H9 (cell line): ENCODE results near the gene TIPRL. TPM values are rescaled to one million over a fixed set of nuclear protein-coding genes. Genes with fewer than 3 reads are reported as not detected.

Experiments used
- DNase-seq: peaks from one replicate; pipeline ENCODE4 v3.0.0-alpha.2; 2017
- H2AFZ ChIP-seq: one replicate; pipeline ENCODE4 v1.6.1; 2013; ENCODE audit warnings: mild to moderate bottlenecking, low read length, control low read depth, moderate library complexity
- H2AK5ac ChIP-seq: 2 replicates; pipeline ENCODE4 v1.6.1; 2013; ENCODE audit warnings: low read length, control low read depth, mixed read lengths; ENCODE audit not compliant: insufficient read length
- H2BK120ac ChIP-seq: one replicate; pipeline ENCODE4 v1.6.1; 2013; ENCODE audit warnings: low read depth, mild to moderate bottlenecking, low read length, control low read depth, inconsistent platforms; ENCODE audit not compliant: poor library complexity, severe bottlenecking
- H2BK12ac ChIP-seq: 2 replicates; pipeline ENCODE4 v1.6.1; 2013; ENCODE audit warnings: low read length, control low read depth, mixed read lengths, low read depth; ENCODE audit not compliant: insufficient read length
- H2BK15ac ChIP-seq: 2 replicates; pipeline ENCODE4 v1.6.1; 2013; ENCODE audit warnings: low read depth, low read length, control low read depth
- H2BK20ac ChIP-seq: one replicate; pipeline ENCODE4 v1.6.1; 2013; ENCODE audit warnings: low read depth, mild to moderate bottlenecking, low read length, control low read depth, inconsistent platforms; ENCODE audit not compliant: poor library complexity, severe bottlenecking
- H2BK5ac ChIP-seq: 2 replicates; pipeline ENCODE4 v1.6.1; 2013; ENCODE audit warnings: low read length, control low read depth, mixed read lengths; ENCODE audit not compliant: insufficient read length
- H3K14ac ChIP-seq: 2 replicates; pipeline ENCODE4 v1.6.1; 2013; ENCODE audit warnings: low read length, control low read depth; ENCODE audit not compliant: insufficient read depth
- H3K18ac ChIP-seq: 2 replicates; pipeline ENCODE4 v1.6.1; 2013; ENCODE audit warnings: low read depth, mild to moderate bottlenecking, mixed read lengths, low read length, control low read depth; ENCODE audit not compliant: insufficient read length
- H3K23ac ChIP-seq: 2 replicates; pipeline ENCODE4 v1.6.1; 2013; ENCODE audit warnings: low read length, control low read depth, mixed read lengths, low read depth; ENCODE audit not compliant: insufficient read length
- H3K23me2 ChIP-seq: 2 replicates; pipeline ENCODE4 v1.6.1; 2013; ENCODE audit warnings: low read depth, mild to moderate bottlenecking, mixed read lengths, low read length, control low read depth; ENCODE audit not compliant: insufficient read length, poor library complexity, severe bottlenecking
- H3K27ac ChIP-seq: 2 replicates; pipeline ENCODE4 v1.5.1; 2013; ENCODE audit warnings: low read length, control low read depth, mixed read lengths, low read depth; ENCODE audit not compliant: insufficient read length
- H3K27me3 ChIP-seq: 2 replicates; pipeline ENCODE4 v1.6.1; 2013; ENCODE audit warnings: low read length, control low read depth, inconsistent platforms; ENCODE audit not compliant: insufficient read depth
- H3K4ac ChIP-seq: 2 replicates; pipeline ENCODE4 v1.6.1; 2013; ENCODE audit warnings: low read depth, mild to moderate bottlenecking, control low read depth, inconsistent platforms, low read length, moderate library complexity
- H3K4me1 ChIP-seq: 2 replicates; pipeline ENCODE4 v1.6.1; 2013; ENCODE audit warnings: low read length, control low read depth, inconsistent platforms; ENCODE audit not compliant: insufficient read depth
- H3K4me2 ChIP-seq: 2 replicates; pipeline ENCODE4 v1.6.1; 2013; ENCODE audit warnings: low read length, control low read depth, mixed read lengths; ENCODE audit not compliant: insufficient read length, insufficient read depth
- H3K56ac ChIP-seq: 2 replicates; pipeline ENCODE4 v1.6.1; 2013; ENCODE audit warnings: low read depth, mild to moderate bottlenecking, mixed read lengths, low read length, control low read depth; ENCODE audit not compliant: insufficient read length
- H3K79me1 ChIP-seq: 2 replicates; pipeline ENCODE4 v1.6.1; 2013; ENCODE audit warnings: low read depth, mild to moderate bottlenecking, moderate library complexity, low read length, control low read depth, inconsistent platforms; ENCODE audit not compliant: insufficient read depth, poor library complexity, severe bottlenecking
- H3K79me2 ChIP-seq: 2 replicates; pipeline ENCODE4 v1.6.1; 2013; ENCODE audit warnings: low read length, control low read depth, inconsistent platforms; ENCODE audit not compliant: insufficient read depth
- H3K9ac ChIP-seq: 2 replicates; pipeline ENCODE4 v1.6.1; 2013; ENCODE audit warnings: low read length, control low read depth, mixed read lengths; ENCODE audit not compliant: insufficient read length; ENCODE audit errors: extremely low read depth
- H3K9me3 ChIP-seq: one replicate; pipeline ENCODE4 v1.6.1; 2013; ENCODE audit warnings: low read depth, low read length, inconsistent platforms; ENCODE audit not compliant: control insufficient read depth
- H3T11ph ChIP-seq: one replicate; pipeline ENCODE4 v1.6.1; 2013; ENCODE audit warnings: mild to moderate bottlenecking, low read length, control low read depth, inconsistent platforms
- H4K20me1 ChIP-seq: one replicate; pipeline ENCODE4 v1.6.1; 2013; ENCODE audit not compliant: control insufficient read depth, insufficient read length, insufficient read depth
- H4K5ac ChIP-seq: 2 replicates; pipeline ENCODE4 v1.6.1; 2013; ENCODE audit warnings: low read depth, mild to moderate bottlenecking, mixed read lengths, low read length, control low read depth; ENCODE audit not compliant: insufficient read length
- H4K8ac ChIP-seq: replicated peaks from 2 replicates; pipeline ENCODE4 v1.6.1; 2013; ENCODE audit warnings: low read length, control low read depth, mixed read lengths, low read depth; ENCODE audit not compliant: insufficient read length
- H4K91ac ChIP-seq: 2 replicates; pipeline ENCODE4 v1.6.1; 2013; ENCODE audit warnings: low read depth, mild to moderate bottlenecking, moderate library complexity, mixed read lengths, low read length, control low read depth; ENCODE audit not compliant: insufficient read length
- H3K27ac Mint-ChIP-seq, 3 experiments: 2 replicates in 2 of 3; 3 replicates in 1 of 3; pipeline ENCODE4 v1.8.0; 2020 to 2021; ENCODE audit warnings: mixed read lengths in 3 of 3, mild to moderate bottlenecking in 1 of 3, moderate library complexity in 1 of 3
- H3K27me3 Mint-ChIP-seq: 2 replicates; pipeline ENCODE4 v1.8.0; 2021; ENCODE audit warnings: low read depth, mild to moderate bottlenecking, moderate library complexity, mixed read lengths
- H3K36me3 Mint-ChIP-seq, 3 experiments: 2 replicates in 2 of 3; 3 replicates in 1 of 3; pipeline ENCODE4 v1.8.0; 2020 to 2021; ENCODE audit warnings: low read depth in 3 of 3, mixed read lengths in 3 of 3; ENCODE audit not compliant: insufficient read depth in 1 of 3
- H3K4me1 Mint-ChIP-seq, 2 experiments: 2 replicates each; pipeline ENCODE4 v1.8.0; 2020; ENCODE audit warnings: mixed read lengths in 2 of 2
- H3K4me3 Mint-ChIP-seq, 2 experiments: 2 replicates in 1 of 2; 3 replicates in 1 of 2; pipeline ENCODE4 v1.8.0; 2020 to 2021; ENCODE audit warnings: mild to moderate bottlenecking in 2 of 2, mixed read lengths in 2 of 2, moderate library complexity in 1 of 2
- H3K9me3 Mint-ChIP-seq, 2 experiments: 2 replicates in 1 of 2; 3 replicates in 1 of 2; pipeline ENCODE4 v1.8.0; 2020; ENCODE audit warnings: mild to moderate bottlenecking in 2 of 2, mixed read lengths in 2 of 2, moderate library complexity in 1 of 2
- CTCF ChIP-seq: fragments of 200-600 bp; sonication (generic); conservative IDR thresholded peaks from 3 replicates; pipeline ENCODE4 v1.8.0; 2021; ENCODE audit warnings: antibody characterized with exemption, mild to moderate bottlenecking
- WGBS: extraction: QIAGEN DNeasy Blood & Tissue Kit; methylation state at CpG from one replicate; pipeline ENCODE4 v1.1.7; 2013; ENCODE audit warnings: missing lambda C conversion rate, low lambda C conversion rate, mixed read lengths; ENCODE audit not compliant: insufficient read length; ENCODE audit errors: extremely low coverage; 5-methylcytosine and 5-hydroxymethylcytosine counted together
- total RNA-seq: library from RNA; stranded (reverse); gene quantifications from 2 replicates; pipeline ENCODE4 v1.2.1, GENCODE V29; 2021

The TIPRL gene
- total RNA-seq, 1 experiment from 2014 or later, result 24.4 TPM

GRCh38 chr1:168221275-168221674, 42.5 kb downstream of the TIPRL start:
- Histone ChIP-seq H3K4ac (no peak overlapping the region), H4K8ac (no peak overlapping the region), H3T11ph (no peak overlapping the region), H2BK15ac (no peak overlapping the region), H3K79me1 (no peaks in the 10 kb centered on the region), H3K23me2 (peaks cover 5% of the 10 kb centered on the region), H2BK12ac (no peak overlapping the region), H3K56ac (no peak overlapping the region), H3K9me3 (no peaks in the 10 kb centered on the region), H2BK120ac (no peak overlapping the region), H4K5ac (no peak overlapping the region), H2AK5ac (no peak overlapping the region), H3K4me2 (no peak overlapping the region), H4K20me1 (no peaks in the 10 kb centered on the region), H3K27ac (no peak overlapping the region), H3K4me1 (no peaks in the 10 kb centered on the region; the same call in 1 of the 2 replicates), H3K27me3 (peaks cover 2% of the 10 kb centered on the region; the same call in 1 of the 2 replicates), H3K9ac (no peak overlapping the region), H3K79me2 (no peaks in the 10 kb centered on the region), H4K91ac (no peak overlapping the region), H3K23ac (no peak overlapping the region), H2AFZ (no peak overlapping the region), H3K14ac (no peak overlapping the region), H3K18ac (no peak overlapping the region), H2BK5ac (no peak overlapping the region), H2BK20ac (no peak overlapping the region)
- no peak overlapping the region for H3K4me3 Mint-ChIP-seq
- no peak for TF ChIP-seq CTCF
- no peak overlapping the region for H3K27ac Mint-ChIP-seq
- WGBS, result no CpG with 5 or more reads among the region's 2 CpGs
- H3K9me3 Mint-ChIP-seq, result peaks cover 5 to 6% of the 10 kb centered on the region in 2 experiments
- peaks cover 16% of the 10 kb centered on the region for H3K27me3 Mint-ChIP-seq
- peaks cover 25 to 27% of the 10 kb centered on the region in 2 experiments for H3K4me1 Mint-ChIP-seq
- peaks cover 4 to 7% (median 4%) of the 10 kb centered on the region in 3 experiments; a peak in 5 of 7 replicates for H3K36me3 Mint-ChIP-seq
- no peak for DNase-seq
